T-cell (primary cell): ENCODE results near the gene GABRB3. TPM values are rescaled to one million over a fixed set of nuclear protein-coding genes. Genes with fewer than 3 reads are reported as not detected.

ENCODE experiments used
- ATAC-seq, 4 experiments: fragments of 200-7000 bp in 3 of 4; fragments of 150-1000 bp in 1 of 4; cut with Tn5 transposase; replicated peaks in 1 of 4; 1 replicate in 3 of 4; 2 replicates in 1 of 4; pipeline ENCODE4 v1.10.0; 2021; ENCODE audit warnings: moderate library complexity in 3 of 4, mild to moderate bottlenecking in 2 of 4, moderate number of reproducible peaks in 1 of 4
- CTCF ChIA-PET, 2 donors: fragments of 300-600 bp; sonication (Branson Sonifier 250); formaldehyde crosslinking; loops; one replicate each; lab custom pipeline; 2022; ENCODE audit warnings: antibody characterized with exemption in 2 of 2; lab: Charles Lee
- POLR2A ChIA-PET, 2 donors: fragments of 300-600 bp; sonication (Branson Sonifier 250); formaldehyde crosslinking; loops; one replicate each; lab custom pipeline; 2022; ENCODE audit warnings: antibody characterized with exemption in 2 of 2; lab: Charles Lee
- DNase-seq, 35 experiments: peaks; one replicate each; pipeline versions ENCODE4 v3.0.0 to v3.0.0-alpha.2; 2013 to 2023
- H3K27ac ChIP-seq: one replicate; pipeline ENCODE4 v1.5.1; 2013; ENCODE audit warnings: low read length
- H3K27me3 ChIP-seq, 2 experiments: replicated peaks in 1 of 2; 1 replicate in 1 of 2; 2 replicates in 1 of 2; pipeline versions ENCODE4 v1.6.1 to v1.7.0; 2013; ENCODE audit warnings: low read length in 1 of 2, mixed read lengths in 1 of 2; ENCODE audit not compliant: control insufficient read depth in 2 of 2, insufficient read depth in 2 of 2; ENCODE audit errors: extremely low read depth in 1 of 2
- H3K36me3 ChIP-seq, 2 donors: 1 replicate in 1 of 2; 2 replicates in 1 of 2; pipeline versions ENCODE4 v1.6.1 to v1.7.0; 2013; ENCODE audit warnings: low read length in 1 of 2; ENCODE audit not compliant: control insufficient read depth in 2 of 2, insufficient read depth in 1 of 2; ENCODE audit errors: extremely low read depth in 1 of 2
- H3K4me1 ChIP-seq, 2 experiments: 1 replicate in 1 of 2; 2 replicates in 1 of 2; pipeline versions ENCODE4 v1.6.1 to v1.7.0; 2013; ENCODE audit warnings: low read length in 2 of 2, mixed read lengths in 1 of 2; ENCODE audit not compliant: insufficient read depth in 2 of 2, control insufficient read depth in 1 of 2; ENCODE audit errors: extremely low read depth in 1 of 2
- H3K4me3 ChIP-seq, 2 donors: 1 replicate in 1 of 2; 2 replicates in 1 of 2; pipeline versions ENCODE4 v1.5.1 to v1.7.0; 2013; ENCODE audit warnings: mild to moderate bottlenecking in 2 of 2, low read length in 1 of 2, moderate library complexity in 1 of 2; ENCODE audit not compliant: control insufficient read depth in 1 of 2; ENCODE audit errors: extremely low read depth in 1 of 2
- H3K9me3 ChIP-seq: 2 replicates; pipeline ENCODE4 v1.7.0; 2013
- H3K27ac Mint-ChIP-seq, 2 donors: one replicate each; pipeline ENCODE4 v1.8.0; 2020 to 2021; ENCODE audit warnings: mild to moderate bottlenecking in 2 of 2, mixed read lengths in 2 of 2
- H3K27me3 Mint-ChIP-seq, 2 donors: one replicate each; pipeline ENCODE4 v1.8.0; 2021 to 2022; ENCODE audit warnings: mixed read lengths in 2 of 2
- H3K36me3 Mint-ChIP-seq: one replicate; pipeline ENCODE4 v1.8.0; 2021; ENCODE audit warnings: mixed read lengths
- H3K4me1 Mint-ChIP-seq, 3 donors: one replicate each; pipeline ENCODE4 v1.8.0; 2020 to 2022; ENCODE audit warnings: mixed read lengths in 3 of 3, mild to moderate bottlenecking in 1 of 3
- H3K4me3 Mint-ChIP-seq, 3 donors: one replicate each; pipeline ENCODE4 v1.8.0; 2020 to 2022; ENCODE audit warnings: mild to moderate bottlenecking in 3 of 3, mixed read lengths in 3 of 3, moderate library complexity in 3 of 3
- H3K9me3 Mint-ChIP-seq, 3 donors: one replicate each; pipeline ENCODE4 v1.8.0; 2020 to 2022; ENCODE audit warnings: mixed read lengths in 3 of 3
- WGBS: methylation state at CpG from one replicate; pipeline ENCODE4 v1.1.5; 2013; ENCODE audit warnings: missing lambda C conversion rate; ENCODE audit not compliant: insufficient coverage; 5-methylcytosine and 5-hydroxymethylcytosine counted together
- total RNA-seq, 35 experiments: library from RNA in 6 of 35; stranded (reverse) in 6 of 35; fragments of 120-200 nt in 1 of 35; gene quantifications; one replicate each; pipeline versions ENCODE4 v1.2.1 to v1.2.4 and lab custom pipeline; 2013 to 2026

GABRB3 gene
- total RNA-seq, 5 donors from 2014 or later (not counting 1 experiment from before 2014, with no cell fraction given), result 0.23 to 0.76 (median 0.54) TPM; not detected in 2

- ATAC-seq (no peak), DNase-seq (no peak)
- Histone ChIP-seq H3K4me3 (no peak overlapping the region), H3K27ac (no peak overlapping the region), H3K36me3 (no peaks in the 10 kb centered on the region), H3K9me3 (peaks cover 5% of the 10 kb centered on the region), H3K27me3 (no peaks in the 10 kb centered on the region), H3K4me1 (no peaks in the 10 kb centered on the region)
- Mint-ChIP-seq H3K27ac (no peak overlapping the region), H3K9me3 (peaks cover 9 to 41% (median 19%) of the 10 kb centered on the region in 3 donors), H3K36me3 (no peaks in the 10 kb centered on the region), H3K4me1 (no peaks in the 10 kb centered on the region), H3K27me3 (no peaks in the 10 kb centered on the region), H3K4me3 (no peak overlapping the region)
- whole genome bisulfite sequencing, result 85% methylated on average over 10 of the region's 17 CpGs
- ChIA-PET CTCF (no interaction called here), POLR2A (no interaction called here)
Measured at GRCh38 chr15:26624128-26624527, 148.7 kb downstream of the GABRB3 start.

- H3K36me3 ChIP-seq, result no peaks in the 10 kb centered on the region
- H3K36me3 Mint-ChIP-seq, result no peaks in the 10 kb centered on the region
- H3K27me3 Mint-ChIP-seq, result no peaks in the 10 kb centered on the region
- no peak overlapping the region for H3K4me3 Mint-ChIP-seq
- no peak for DNase-seq
- POLR2A ChIA-PET, result no interaction called here
- H3K9me3 ChIP-seq, result peaks cover 5% of the 10 kb centered on the region
- peaks cover 6 to 36% (median 19%) of the 10 kb centered on the region in 3 donors for H3K9me3 Mint-ChIP-seq
- no peak for ATAC-seq
- H3K27ac ChIP-seq, result no peak overlapping the region
- H3K27ac Mint-ChIP-seq, result no peak overlapping the region
- WGBS, result 87% methylated on average over 4 of the region's 9 CpGs
- H3K4me1 Mint-ChIP-seq, result no peaks in the 10 kb centered on the region
- H3K4me3 ChIP-seq, result no peak overlapping the region
- H3K4me1 ChIP-seq, result no peaks in the 10 kb centered on the region
- CTCF ChIA-PET, result no interaction called here
- no peaks in the 10 kb centered on the region for H3K27me3 ChIP-seq
Measured at GRCh38 chr15:26623071-26623470, 149.8 kb downstream of the GABRB3 start.

GRCh38 chr15:26621816-26622215, 151.1 kb downstream of the GABRB3 start:
- WGBS, result 96% methylated on average over 3 of the region's 5 CpGs
- no peak for ATAC-seq
- Mint-ChIP-seq H3K4me1 (no peaks in the 10 kb centered on the region), H3K9me3 (peaks cover 6 to 24% (median 11%) of the 10 kb centered on the region in 3 donors), H3K4me3 (no peak overlapping the region), H3K27me3 (no peaks in the 10 kb centered on the region), H3K36me3 (no peaks in the 10 kb centered on the region), H3K27ac (no peak overlapping the region)
- ChIA-PET POLR2A (no interaction called here), CTCF (no interaction called here)
- H3K36me3 ChIP-seq, result no peaks in the 10 kb centered on the region
- H3K4me3 ChIP-seq, result no peak overlapping the region
- H3K27me3 ChIP-seq, result no peaks in the 10 kb centered on the region
- no peaks in the 10 kb centered on the region for H3K4me1 ChIP-seq
- H3K27ac ChIP-seq, result no peak overlapping the region
- no peak for DNase-seq
- peaks cover 2% of the 10 kb centered on the region for H3K9me3 ChIP-seq

- Mint-ChIP-seq H3K4me3 (no peak overlapping the region), H3K27ac (no peak overlapping the region), H3K36me3 (no peaks in the 10 kb centered on the region), H3K27me3 (no peaks in the 10 kb centered on the region), H3K4me1 (no peaks in the 10 kb centered on the region), H3K9me3 (peaks cover 6 to 18% (median 6%) of the 10 kb centered on the region in 3 donors)
- ChIA-PET POLR2A (no interaction called here), CTCF (interaction anchor here in 1 of 2 donors (0.6 kb wide), 1 partner anchor 18 kb away, joined by 5 read pairs; no protein-coding TSS in a partner anchor)
- Histone ChIP-seq H3K9me3 (peaks cover 2% of the 10 kb centered on the region), H3K4me3 (no peak overlapping the region), H3K4me1 (no peaks in the 10 kb centered on the region), H3K27me3 (no peaks in the 10 kb centered on the region), H3K27ac (no peak overlapping the region), H3K36me3 (no peaks in the 10 kb centered on the region)
- DNase-seq, result no peak
- no peak for ATAC-seq
- 66% methylated on average over 6 of the region's 10 CpGs for WGBS
Measured at GRCh38 chr15:26620528-26621458, 152.1 kb downstream of the GABRB3 start.

- Mint-ChIP-seq H3K4me1 (no peaks in the 10 kb centered on the region), H3K4me3 (no peak overlapping the region), H3K27me3 (no peaks in the 10 kb centered on the region), H3K27ac (no peak overlapping the region), H3K36me3 (no peaks in the 10 kb centered on the region), H3K9me3 (peaks cover 9 to 26% (median 18%) of the 10 kb centered on the region in 3 donors)
- DNase-seq (no peak), ATAC-seq (no peak)
- H3K27ac ChIP-seq, result no peak overlapping the region
- H3K36me3 ChIP-seq, result no peaks in the 10 kb centered on the region
- peaks cover 2% of the 10 kb centered on the region for H3K9me3 ChIP-seq
- WGBS, result 83% methylated on average over 2 of the region's 3 CpGs
- CTCF ChIA-PET, result no interaction called here
- no peak overlapping the region for H3K4me3 ChIP-seq
- POLR2A ChIA-PET, result no interaction called here
- no peaks in the 10 kb centered on the region for H3K4me1 ChIP-seq
- H3K27me3 ChIP-seq, result no peaks in the 10 kb centered on the region
Measured at GRCh38 chr15:26615927-26616302, 157.0 kb downstream of the GABRB3 start.

GRCh38 chr15:26615188-26615926, 157.5 kb downstream of the GABRB3 start:
- no peak overlapping the region for H3K27ac Mint-ChIP-seq
- Histone ChIP-seq H3K4me3 (no peak overlapping the region), H3K27me3 (no peaks in the 10 kb centered on the region), H3K36me3 (no peaks in the 10 kb centered on the region), H3K27ac (no peak overlapping the region), H3K4me1 (no peaks in the 10 kb centered on the region), H3K9me3 (peaks cover 2% of the 10 kb centered on the region)
- H3K36me3 Mint-ChIP-seq, result no peaks in the 10 kb centered on the region
- no peaks in the 10 kb centered on the region for H3K4me1 Mint-ChIP-seq
- ChIA-PET POLR2A (no interaction called here), CTCF (no interaction called here)
- H3K9me3 Mint-ChIP-seq, result peaks cover 11 to 26% (median 23%) of the 10 kb centered on the region in 3 donors
- no peak overlapping the region for H3K4me3 Mint-ChIP-seq
- 95% methylated on average over 6 of the region's 7 CpGs for WGBS
- DNase-seq (no peak), ATAC-seq (no peak)
- H3K27me3 Mint-ChIP-seq, result no peaks in the 10 kb centered on the region
